Endothelial cell of umbilical vein (primary cell): ENCODE measurements around the gene CMTM7. TPM values are rescaled to one million over a fixed set of nuclear protein-coding genes. Genes with fewer than 3 reads are reported as not detected.

ENCODE experiments used
- BruUV-seq: library from RNA; stranded (reverse); fragments of 400-500 nt; replicated peaks from 2 replicates; lab custom pipeline; 2021; lab: Mats Ljungman, UMichigan
- CTCF ChIA-PET: fragments of 300-600, 350-600 bp; sonication (Branson Sonifier 250); formaldehyde crosslinking; loops from one replicate; lab custom pipeline; 2021; ENCODE audit warnings: antibody characterized with exemption, inconsistent platforms; lab: Charles Lee
- POLR2A ChIA-PET: fragments of 300-600, 350-600 bp; sonication (Branson Sonifier 250); formaldehyde crosslinking; loops from one replicate; lab custom pipeline; 2021; ENCODE audit warnings: antibody characterized with exemption, inconsistent platforms; lab: Charles Lee
- DNase-seq: peaks from one replicate; pipeline ENCODE4 v3.0.0-alpha.2; 2011; ENCODE audit warnings: low read depth, low spot score
- FAIRE-seq: peaks from 2 replicates; lab custom pipeline; 2011; peaks lifted over from hg19 to GRCh38; lab: Jason Lieb, UNC
- H2AFZ ChIP-seq: 2 replicates; pipeline ENCODE4 v1.6.0; 2012; ENCODE audit warnings: low read depth, low read length, control low read depth, inconsistent platforms
- H3K27ac ChIP-seq: 2 replicates; pipeline ENCODE4 v1.5.1; 2011; ENCODE audit warnings: low read depth, mild to moderate bottlenecking, control low read depth, low read length, moderate library complexity; ENCODE audit not compliant: insufficient read depth
- H3K27me3 ChIP-seq, 2 experiments: 2 replicates each; pipeline versions ENCODE4 v1.6.0 to v1.6.1; 2011; ENCODE audit warnings: low read length in 2 of 2, mixed read lengths in 1 of 2; ENCODE audit not compliant: control insufficient read depth in 2 of 2, insufficient read depth in 2 of 2
- H3K36me3 ChIP-seq, 2 experiments: 2 replicates in 1 of 2; 3 replicates in 1 of 2; pipeline ENCODE4 v1.5.1; 2011; ENCODE audit warnings: low read length in 2 of 2, mild to moderate bottlenecking in 1 of 2, moderate library complexity in 1 of 2; ENCODE audit not compliant: control insufficient read depth in 2 of 2, insufficient read depth in 2 of 2; ENCODE audit errors: extremely low read depth in 1 of 2
- H3K4me1 ChIP-seq: 3 replicates; pipeline ENCODE4 v1.5.1; 2011; ENCODE audit warnings: mild to moderate bottlenecking, low read length; ENCODE audit not compliant: control insufficient read depth, insufficient read depth; ENCODE audit errors: extremely low read depth
- H3K4me2 ChIP-seq: 2 replicates; pipeline ENCODE4 v1.6.1; 2011; ENCODE audit warnings: low read length, control low read depth, mixed read lengths; ENCODE audit not compliant: insufficient read depth
- H3K4me3 ChIP-seq, 3 experiments: fragments of 200-600 bp in 1 of 3; sonication (generic), shearing (Covaris generic) in 1 of 3; replicated peaks in 1 of 3; 2 replicates each; pipeline ENCODE4 v1.5.1; 2011 to 2016; ENCODE audit warnings: control low read depth in 3 of 3, low read length in 3 of 3, mild to moderate bottlenecking in 2 of 3, inconsistent platforms in 1 of 3, low read depth in 1 of 3, moderate library complexity in 1 of 3; ENCODE audit not compliant: insufficient read depth in 1 of 3
- H3K79me2 ChIP-seq: 2 replicates; pipeline ENCODE4 v1.6.0; 2012; ENCODE audit warnings: low read length, inconsistent platforms; ENCODE audit not compliant: control insufficient read depth, insufficient read depth
- H3K9ac ChIP-seq: replicated peaks from 2 replicates; pipeline ENCODE3; 2011; ENCODE audit warnings: low read length, control low read depth; ENCODE audit not compliant: insufficient read depth; ENCODE audit errors: extremely low read depth
- H3K9me1 ChIP-seq: replicated peaks from 3 replicates; pipeline ENCODE4 v1.6.0; 2011; ENCODE audit warnings: mild to moderate bottlenecking, low read length; ENCODE audit not compliant: control insufficient read depth, insufficient read depth; ENCODE audit errors: extremely low read depth
- H3K9me3 ChIP-seq: replicated peaks from 2 replicates; pipeline ENCODE4 v1.5.1; 2012; ENCODE audit warnings: low read length, inconsistent platforms; ENCODE audit not compliant: control insufficient read depth, insufficient read depth
- H4K20me1 ChIP-seq: replicated peaks from 2 replicates; pipeline ENCODE3; 2011; ENCODE audit warnings: mild to moderate bottlenecking, low read length; ENCODE audit not compliant: control insufficient read depth, insufficient read depth; ENCODE audit errors: extremely low read depth
- EZH2 ChIP-seq: IDR thresholded peaks from 2 replicates; pipeline ENCODE4 v1.6.1; 2012; ENCODE audit warnings: borderline replicate concordance, low read depth, mild to moderate bottlenecking, moderate library complexity, low read length, inconsistent platforms; ENCODE audit not compliant: severe bottlenecking
- FOS ChIP-seq: IDR thresholded peaks from 2 replicates; pipeline ENCODE4 v1.6.1; 2011; ENCODE audit warnings: mild to moderate bottlenecking, low read length, moderate library complexity, borderline replicate concordance; ENCODE audit not compliant: insufficient read depth
- GATA2 ChIP-seq: IDR thresholded peaks from 2 replicates; pipeline ENCODE4 v1.7.0; 2011; ENCODE audit warnings: low read depth, mild to moderate bottlenecking, moderate library complexity, mixed read lengths, low read length; ENCODE audit not compliant: insufficient read length, insufficient read depth
- JUN ChIP-seq: IDR thresholded peaks from 2 replicates; pipeline ENCODE4 v1.6.1; 2011; ENCODE audit warnings: borderline replicate concordance, low read depth; ENCODE audit not compliant: insufficient read length, insufficient read depth
- MAX ChIP-seq: IDR thresholded peaks from 2 replicates; pipeline ENCODE4 v1.6.1; 2011; ENCODE audit not compliant: insufficient read depth, insufficient read length
- MYC ChIP-seq: IDR thresholded peaks from one replicate; pipeline ENCODE4 v1.6.1; 2011; ENCODE audit warnings: mild to moderate bottlenecking, low read depth, low read length
- POLR2A ChIP-seq: IDR thresholded peaks from 2 replicates; pipeline ENCODE4 v1.6.1; 2012; ENCODE audit warnings: low read depth, mild to moderate bottlenecking, control low read depth, low read length
- POLR2AphosphoS5 ChIP-seq: IDR thresholded peaks from 2 replicates; pipeline ENCODE4 v1.6.1; 2012; ENCODE audit warnings: low read depth, mild to moderate bottlenecking, control low read depth, low read length, moderate library complexity; ENCODE audit not compliant: insufficient read depth
- dilution Hi-C: fragments of 300-500 bp; cut with MboI; formaldehyde crosslinking; loops from one replicate; pipeline ENCODE4 v1.15.0; 2019; ENCODE audit warnings: low sequenced_read_pairs; ENCODE audit not compliant: extremely low pct_ligation_motif_present
- intact Hi-C: fragments of 100-400 bp; cut with micrococcal nuclease; formaldehyde crosslinking; loops from one replicate; pipeline ENCODE4 v1.10.0; 2022
- polyA plus RNA-seq, 4 experiments: library from polyadenylated mRNA; depleted of rRNA in 3 of 4; stranded (reverse) in 3 of 4; unstranded in 1 of 4; fragments of >200 nt; gene quantifications; 2 replicates each; pipeline versions ENCODE4 v1.2.1 to v1.2.3, GENCODE V29; 2011 to 2012; ENCODE audit warnings: missing spikeins in 1 of 4
- total RNA-seq: library from RNA; stranded (reverse); gene quantifications from 2 replicates; pipeline ENCODE4 v1.2.3, GENCODE V29; 2021
- TF ChIP-seq, protein P1 (sequence below), 2 donors: IDR thresholded peaks; 1 replicate in 1 of 2; 2 replicates in 1 of 2; pipeline ENCODE4 v1.5.1; 2011; ENCODE audit warnings: low read length in 2 of 2, mild to moderate bottlenecking in 2 of 2, moderate library complexity in 2 of 2, control low read depth in 1 of 2, inconsistent platforms in 1 of 2, low read depth in 1 of 2; ENCODE audit not compliant: insufficient read depth in 1 of 2; ENCODE audit errors: extremely low read depth in 1 of 2

CMTM7 gene
- total and polyA plus RNA-seq, 2 donors (not counting 3 experiments of a cell fraction or from before 2014, with no cell fraction given): 44.7 to 88.5 TPM

DNA sequence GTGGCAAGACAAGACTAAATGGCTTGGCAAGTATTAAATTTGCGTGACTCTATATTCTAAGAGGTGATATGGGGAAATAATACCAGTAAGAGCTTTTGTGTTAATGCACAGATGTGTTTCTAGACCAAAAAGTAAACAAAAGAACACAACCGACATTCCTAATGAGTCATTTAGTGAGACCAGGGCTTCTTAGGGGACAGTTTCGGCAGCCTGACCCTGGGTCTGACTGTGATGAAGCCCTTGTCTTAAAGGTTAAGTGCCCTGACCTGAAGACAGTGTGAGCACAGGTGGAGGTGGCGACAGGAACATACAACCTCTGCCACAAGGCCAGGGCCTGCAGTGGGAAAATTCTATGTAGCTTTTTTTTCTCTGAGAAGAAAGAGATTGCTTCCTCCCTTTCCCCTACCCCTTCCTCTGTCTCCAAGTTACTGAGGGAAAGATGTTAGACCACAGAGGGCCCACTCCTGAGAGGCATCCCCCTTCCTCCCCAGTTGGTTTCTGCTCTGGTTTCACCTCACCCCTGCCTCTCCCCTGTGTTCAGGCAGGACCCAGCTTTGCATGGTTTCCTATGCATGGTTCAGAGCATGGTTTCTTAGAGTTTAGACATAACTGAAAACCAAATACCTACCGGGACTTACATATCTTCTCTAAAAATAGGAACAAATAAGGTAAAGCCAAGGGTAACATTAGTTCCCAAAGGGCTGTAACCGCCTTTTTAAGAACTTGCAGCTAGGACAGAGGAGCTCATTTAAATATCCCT, 24.8 kb upstream of the CMTM7 start:
- TF ChIP-seq FOS (peak; percentile 17), POLR2A (no peak)
- POLR2A ChIA-PET: interaction anchor here (0.6 kb wide), 1 partner anchor 1367 kb away, joined by 4 read pairs; no protein-coding TSS in a partner anchor
- Histone ChIP-seq H3K9me3 (no peaks in the 10 kb centered on the region), H3K27me3 (no peaks in the 10 kb centered on the region), H3K4me1 (peaks cover 7% of the 10 kb centered on the region), H3K9ac (no peak overlapping the region), H3K79me2 (no peaks in the 10 kb centered on the region), H3K4me2 (no peak overlapping the region), H3K9me1 (no peaks in the 10 kb centered on the region), H3K27ac (no peak overlapping the region), H2AFZ (no peak overlapping the region), H3K36me3 (no peaks in the 10 kb centered on the region), H3K4me3 (no peak overlapping the region), H4K20me1 (no peaks in the 10 kb centered on the region)
- DNase-seq: peak; percentile 8
- peak; percentile 73 for FAIRE-seq
- CTCF ChIA-PET: interaction anchor here (3.3 to 4.5 kb wide), 2 partner anchors 9 to 101 kb away, joined by 15 to 33 read pairs; no protein-coding TSS in a partner anchor
- no TSS peak for BruUV-seq
- intact Hi-C loops: no loop called here
- dilution Hi-C loops: no loop called here

- Histone ChIP-seq H3K9me1 (no peaks in the 10 kb centered on the region), H3K4me1 (peaks cover 7% of the 10 kb centered on the region), H3K36me3 (no peaks in the 10 kb centered on the region), H3K27me3 (no peaks in the 10 kb centered on the region), H3K4me2 (no peak overlapping the region), H3K4me3 (no peak overlapping the region), H2AFZ (no peak overlapping the region), H3K9me3 (no peaks in the 10 kb centered on the region), H3K79me2 (no peaks in the 10 kb centered on the region), H3K27ac (no peak overlapping the region), H3K9ac (no peak overlapping the region), H4K20me1 (no peaks in the 10 kb centered on the region)
- FAIRE-seq (no peak), DNase-seq (no peak)
- intact Hi-C loops (no loop called here), dilution Hi-C loops (no loop called here)
- no TSS peak for BruUV-seq
- POLR2A ChIA-PET: no interaction called here
- CTCF ChIA-PET: interaction anchor here (3.3 to 4.5 kb wide), 2 partner anchors 8 to 100 kb away, joined by 15 to 33 read pairs; no protein-coding TSS in a partner anchor
- TF ChIP-seq EZH2 (no peak), MAX (no peak), MYC (no peak), POLR2A (no peak), GATA2 (no peak), POLR2AphosphoS5 (no peak), FOS (no peak), JUN (no peak)
- TF ChIP-seq, protein P1, sequence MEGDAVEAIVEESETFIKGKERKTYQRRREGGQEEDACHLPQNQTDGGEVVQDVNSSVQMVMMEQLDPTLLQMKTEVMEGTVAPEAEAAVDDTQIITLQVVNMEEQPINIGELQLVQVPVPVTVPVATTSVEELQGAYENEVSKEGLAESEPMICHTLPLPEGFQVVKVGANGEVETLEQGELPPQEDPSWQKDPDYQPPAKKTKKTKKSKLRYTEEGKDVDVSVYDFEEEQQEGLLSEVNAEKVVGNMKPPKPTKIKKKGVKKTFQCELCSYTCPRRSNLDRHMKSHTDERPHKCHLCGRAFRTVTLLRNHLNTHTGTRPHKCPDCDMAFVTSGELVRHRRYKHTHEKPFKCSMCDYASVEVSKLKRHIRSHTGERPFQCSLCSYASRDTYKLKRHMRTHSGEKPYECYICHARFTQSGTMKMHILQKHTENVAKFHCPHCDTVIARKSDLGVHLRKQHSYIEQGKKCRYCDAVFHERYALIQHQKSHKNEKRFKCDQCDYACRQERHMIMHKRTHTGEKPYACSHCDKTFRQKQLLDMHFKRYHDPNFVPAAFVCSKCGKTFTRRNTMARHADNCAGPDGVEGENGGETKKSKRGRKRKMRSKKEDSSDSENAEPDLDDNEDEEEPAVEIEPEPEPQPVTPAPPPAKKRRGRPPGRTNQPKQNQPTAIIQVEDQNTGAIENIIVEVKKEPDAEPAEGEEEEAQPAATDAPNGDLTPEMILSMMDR (IDR thresholded peaks at IDR 0.05; ENCODE audit: extremely low read depth in 1 of 2, insufficient read depth in 1 of 2, low read depth in 1 of 2, low read length in 2 of 2): no peak
Observed at GRCh38 chr3:32367442-32367841, 24.2 kb upstream of the CMTM7 start.
